ENCODE measurements around the gene HARS2.
"Not testable (repeated sequence)": the region's sequence is repeated elsewhere in the genome, so short reads cannot be mapped to it uniquely, and the experiment has no call there.

Gene HARS2

GRCh38 chr5:140700177-140701144, 9.2 kb downstream of the HARS2 start, which contains the start of gene ZMAT2:
Gene ZMAT2, plus strand, starts transcription at chr5:140700447. Its CDS starts 14 bp downstream, at chr5:140700461.
- peak; percentile 96 for DNase-seq

GRCh38 chr5:140707812-140708211, 16.6 kb downstream of the HARS2 start:
- DNase-seq = no peak

GRCh38 chr5:140708787-140709186, 17.5 kb downstream of the HARS2 start:
- DNase-seq = not testable (repeated sequence)

GRCh38 chr5:140710899-140711552, 19.8 kb downstream of the HARS2 start:
- DNase-seq = peak; percentile 80

GRCh38 chr5:140711794-140712193, 20.5 kb downstream of the HARS2 start:
- DNase-seq = no peak

- DNase-seq = no peak
Measured at GRCh38 chr5:140713562-140714094, 22.4 kb downstream of the HARS2 start.

GRCh38 chr5:140716238-140716637, 25.0 kb downstream of the HARS2 start:
- DNase-seq = not testable (repeated sequence)

GRCh38 chr5:140718266-140718592, 27.0 kb downstream of the HARS2 start:
- no peak for DNase-seq

GRCh38 chr5:140720738-140721137, 29.5 kb downstream of the HARS2 start:
- DNase-seq = not testable (repeated sequence)

- not testable (repeated sequence) for DNase-seq
Measured at GRCh38 chr5:140721395-140721794, 30.1 kb downstream of the HARS2 start.

- peak; percentile 90 for DNase-seq
Measured at GRCh38 chr5:140725799-140726471, 34.7 kb downstream of the HARS2 start.

GRCh38 chr5:140733098-140733497, 41.8 kb downstream of the HARS2 start:
- DNase-seq = no peak

GRCh38 chr5:140734354-140734753, 43.1 kb downstream of the HARS2 start:
- no peak for DNase-seq

GRCh38 chr5:140737486-140737885, 46.2 kb downstream of the HARS2 start:
- DNase-seq = no peak

- no peak for DNase-seq
Measured at GRCh38 chr5:140741967-140742366, 50.7 kb downstream of the HARS2 start.
